Right cardiac atrium (tissue), 5 donors: Measurements from ENCODE around the gene LRFN4. TPM values are rescaled to one million over a fixed set of nuclear protein-coding genes. Genes with fewer than 3 reads are reported as not detected.
A peak's percentile ranks its signal among the peaks of the same experiment; 100 is the strongest.

Source experiments
- ATAC-seq, 2 donors: fragments of 200-7000 bp; cut with Tn5 transposase; one replicate each; pipeline versions ENCODE4 v1.8.0 to v1.9.1; 2020; ENCODE audit warnings: moderate library complexity in 2 of 2, mild to moderate bottlenecking in 1 of 2
- DNase-seq, 3 donors: peaks; one replicate each; pipeline ENCODE4 v3.0.0-alpha.2; 2020
- H3K27ac ChIP-seq: one replicate; pipeline ENCODE4 v1.5.1; 2013; ENCODE audit warnings: mild to moderate bottlenecking, low read length, control low read depth, moderate library complexity
- H3K27me3 ChIP-seq: one replicate; pipeline ENCODE4 v1.6.1; 2013; ENCODE audit not compliant: control insufficient read depth, insufficient read depth
- H3K4me1 ChIP-seq: one replicate; pipeline ENCODE4 v1.6.1; 2013; ENCODE audit warnings: low read length; ENCODE audit not compliant: control insufficient read depth, insufficient read depth
- H3K4me3 ChIP-seq: one replicate; pipeline ENCODE4 v1.5.1; 2013; ENCODE audit warnings: low read length, control low read depth
- H3K9me3 ChIP-seq: one replicate; pipeline ENCODE4 v1.6.1; 2013; ENCODE audit warnings: low read length; ENCODE audit not compliant: control insufficient read depth
- WGBS: extraction: QIAGEN DNeasy Blood & Tissue Kit; methylation state at CpG from one replicate; pipeline ENCODE4 v1.1.7; 2013; 5-methylcytosine and 5-hydroxymethylcytosine counted together
- intact Hi-C, 4 donors: fragments of 100-400 bp; cut with DNase I; formaldehyde crosslinking; loops; one replicate each; pipeline versions ENCODE4 v1.11.0 to v1.14.0; 2022 to 2023
- polyA plus RNA-seq: library from polyadenylated mRNA; stranded (reverse); fragments of 200-250 nt; gene quantifications from one replicate; pipeline ENCODE4 v1.2.3, GENCODE V29; 2013
- total RNA-seq, 4 donors: library from RNA; stranded (reverse); fragmentation: NEBNext Ultra II Directional; extraction: Animal tissue kit (Norgen Biotek cat#: 25700); gene quantifications; one replicate each; pipeline ENCODE4 v1.2.1, GENCODE V29; 2021
- donor health status: healthy with polysubstance abuse.
- donor health status: DM: no; HTN: yes; CAD: no.
- donor health status: DM: no; HTN: no; CAD: no.
- donor health status: DM: no; HTN: yes; CAD: no; lungs with severe emphysema.
- donor health status: DM: yes; HTN: yes; CAD: no.

The LRFN4 gene
- total and polyA plus RNA-seq, 5 donors, result 10.8 to 14.6 (median 11.8) TPM

DNA sequence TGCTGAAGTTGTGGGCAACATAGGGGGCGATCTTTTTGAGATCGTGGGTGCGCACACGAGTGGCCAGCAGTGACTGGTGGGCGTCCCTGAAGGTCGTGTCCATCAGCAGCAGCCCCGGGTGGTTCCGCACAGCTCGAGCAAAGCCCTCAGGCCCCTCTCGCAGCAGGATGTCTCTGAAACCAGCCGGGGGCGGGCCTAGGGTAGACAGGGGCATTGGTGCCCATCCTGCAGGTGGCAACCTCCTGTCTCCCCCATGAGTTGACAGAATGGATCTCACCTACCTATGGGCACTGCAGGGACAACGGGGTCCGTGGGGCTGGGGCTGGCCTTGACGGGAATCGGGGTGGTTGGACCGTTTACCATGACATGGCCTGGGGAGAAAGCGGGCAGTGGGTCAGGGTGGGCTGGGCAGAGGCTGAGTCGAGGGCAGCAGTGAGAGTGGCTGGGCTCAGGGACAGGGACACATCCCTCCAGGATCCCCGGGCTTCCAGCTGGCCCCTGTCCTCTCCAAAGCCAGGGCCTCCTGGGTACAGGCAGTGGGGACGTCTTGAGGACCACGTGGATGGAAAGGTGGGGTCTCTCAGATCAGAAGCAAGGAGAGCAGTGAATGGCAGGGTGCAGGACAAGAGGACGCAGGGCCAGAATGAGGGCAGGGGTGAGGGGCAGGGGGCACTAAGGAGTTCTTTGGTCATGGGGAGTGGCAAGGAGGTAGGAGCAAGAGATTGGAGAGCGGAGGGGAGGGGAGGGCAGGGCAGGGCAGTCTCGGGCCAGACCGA, 4.2 kb upstream of the LRFN4 start:
- 87% methylated on average over 26 of the region's 26 CpGs for WGBS
- Histone ChIP-seq H3K27ac (no peak overlapping the region), H3K4me1 (peaks cover 3% of the 10 kb centered on the region), H3K27me3 (no peaks in the 10 kb centered on the region), H3K9me3 (no peaks in the 10 kb centered on the region), H3K4me3 (no peak overlapping the region)
- ATAC-seq (no peak), DNase-seq (peak in 2 of 3 donors; percentile 47 to 48)
- intact Hi-C loops, result no loop called here

DNA sequence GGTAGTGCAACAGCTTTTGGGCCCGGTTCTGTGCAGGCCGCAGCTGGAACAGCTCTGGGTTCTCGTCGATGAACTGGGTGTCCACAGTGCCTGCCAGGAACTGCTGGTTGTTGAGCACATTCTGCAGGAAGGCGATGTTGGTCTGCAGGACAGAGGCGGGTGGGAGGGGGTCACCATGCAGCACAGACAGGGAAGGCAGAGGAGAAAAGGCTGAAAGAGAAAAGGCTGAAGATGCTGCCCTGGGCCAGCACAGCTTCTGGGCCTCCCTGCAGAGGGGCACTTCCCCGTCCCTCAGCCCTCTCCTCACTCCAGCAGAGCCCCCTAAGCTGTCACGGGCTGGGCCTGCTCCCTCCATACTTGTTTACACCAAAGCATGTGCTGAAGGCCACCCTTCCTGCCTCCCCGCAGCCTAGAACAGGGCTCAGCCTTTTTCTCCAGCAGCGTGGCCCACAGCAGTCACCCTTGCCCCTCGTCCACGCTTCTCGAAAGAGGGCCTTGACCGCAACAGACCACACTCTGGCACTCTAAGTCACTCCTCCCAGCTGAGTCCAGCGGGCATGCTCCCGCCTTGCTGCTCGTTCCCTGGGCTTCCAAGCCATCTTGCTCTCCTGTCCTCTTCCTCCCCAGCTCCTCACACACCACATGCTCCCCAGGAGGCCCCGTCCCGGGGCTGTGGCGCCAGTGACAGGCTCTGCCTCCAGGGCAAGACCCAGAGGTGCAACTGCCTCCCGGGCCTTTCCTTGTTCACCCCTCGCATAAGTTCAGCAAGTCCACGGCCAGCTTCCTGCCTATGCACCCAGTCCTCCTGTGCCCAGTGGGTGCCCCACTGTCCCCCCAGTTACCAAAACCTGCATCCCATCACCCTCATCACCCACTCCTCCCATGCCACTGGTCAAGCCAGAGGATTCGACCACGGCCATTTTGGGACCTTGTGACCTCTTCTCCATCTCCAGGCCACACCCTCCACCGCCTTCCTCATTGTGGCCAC, 3.3 kb upstream of the LRFN4 start:
- H3K27me3 ChIP-seq, result no peaks in the 10 kb centered on the region
- DNase-seq, result peak in 1 of 3 donors; percentile 55
- H3K4me1 ChIP-seq, result peaks cover 3% of the 10 kb centered on the region
- WGBS, result 88% methylated on average over 26 of the region's 26 CpGs
- intact Hi-C loops, result no loop called here
- no peak overlapping the region for H3K4me3 ChIP-seq
- no peak overlapping the region for H3K27ac ChIP-seq
- no peak for ATAC-seq
- no peaks in the 10 kb centered on the region for H3K9me3 ChIP-seq

DNA sequence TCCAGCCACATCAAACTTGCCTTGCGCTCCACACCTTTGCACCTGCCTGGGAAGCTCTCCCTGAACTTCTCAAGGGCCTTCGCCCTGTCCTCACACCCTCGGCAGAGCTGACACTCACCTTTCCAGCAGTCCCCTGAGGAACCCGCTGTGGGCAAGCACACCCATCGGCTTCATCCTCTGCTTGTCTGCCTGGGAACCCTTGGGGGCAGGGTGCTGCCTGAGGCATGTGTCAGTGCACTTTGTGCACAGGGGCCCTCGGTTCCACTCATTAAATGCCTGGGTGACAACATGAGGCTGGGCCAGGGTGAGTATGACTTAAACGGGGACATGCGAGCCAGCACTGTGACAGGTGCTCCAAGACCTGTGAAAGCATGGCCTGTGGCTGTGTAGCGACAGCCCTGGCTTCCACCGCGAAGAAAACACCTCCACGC, 2.6 kb upstream of the LRFN4 start:
- intact Hi-C loops, result no loop called here
- peak in 1 of 3 donors; percentile 31 for DNase-seq
- H3K4me3 ChIP-seq, result no peak overlapping the region
- peaks cover 3% of the 10 kb centered on the region for H3K4me1 ChIP-seq
- no peaks in the 10 kb centered on the region for H3K27me3 ChIP-seq
- H3K9me3 ChIP-seq, result no peaks in the 10 kb centered on the region
- no peak for ATAC-seq
- H3K27ac ChIP-seq, result no peak overlapping the region
- 91% methylated on average over 12 of the region's 12 CpGs for WGBS

DNA sequence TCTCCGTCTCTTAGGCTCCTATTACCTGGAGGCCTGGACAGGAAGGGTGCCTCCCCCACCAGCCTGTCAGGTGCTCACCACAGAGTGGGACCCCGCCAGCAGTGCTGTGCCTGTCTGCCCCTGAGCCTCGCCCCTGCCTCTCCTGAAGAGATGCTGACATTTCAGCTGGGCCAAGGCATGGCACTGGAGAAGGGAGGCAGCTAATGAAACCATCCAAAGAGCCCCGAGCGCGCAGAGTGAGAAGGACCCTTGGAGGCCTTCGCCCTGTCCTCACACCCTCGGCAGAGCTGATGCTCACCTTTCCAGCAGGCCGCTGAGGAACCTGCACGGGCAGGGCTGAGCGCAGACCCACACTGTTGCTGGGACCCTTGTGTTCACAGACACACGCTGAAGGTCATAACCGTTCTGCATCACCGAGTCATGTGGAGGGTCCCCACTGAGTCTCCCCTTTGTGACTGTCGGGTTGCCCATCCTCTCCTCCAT, 2.1 kb upstream of the LRFN4 start:
- ATAC-seq, result no peak
- no peaks in the 10 kb centered on the region for H3K9me3 ChIP-seq
- peak in 1 of 3 donors; percentile 49 for DNase-seq
- intact Hi-C loops, result no loop called here
- no peak overlapping the region for H3K4me3 ChIP-seq
- no peak overlapping the region for H3K27ac ChIP-seq
- WGBS, result 95% methylated on average over 15 of the region's 15 CpGs
- peaks cover 3% of the 10 kb centered on the region for H3K4me1 ChIP-seq
- no peaks in the 10 kb centered on the region for H3K27me3 ChIP-seq

DNA sequence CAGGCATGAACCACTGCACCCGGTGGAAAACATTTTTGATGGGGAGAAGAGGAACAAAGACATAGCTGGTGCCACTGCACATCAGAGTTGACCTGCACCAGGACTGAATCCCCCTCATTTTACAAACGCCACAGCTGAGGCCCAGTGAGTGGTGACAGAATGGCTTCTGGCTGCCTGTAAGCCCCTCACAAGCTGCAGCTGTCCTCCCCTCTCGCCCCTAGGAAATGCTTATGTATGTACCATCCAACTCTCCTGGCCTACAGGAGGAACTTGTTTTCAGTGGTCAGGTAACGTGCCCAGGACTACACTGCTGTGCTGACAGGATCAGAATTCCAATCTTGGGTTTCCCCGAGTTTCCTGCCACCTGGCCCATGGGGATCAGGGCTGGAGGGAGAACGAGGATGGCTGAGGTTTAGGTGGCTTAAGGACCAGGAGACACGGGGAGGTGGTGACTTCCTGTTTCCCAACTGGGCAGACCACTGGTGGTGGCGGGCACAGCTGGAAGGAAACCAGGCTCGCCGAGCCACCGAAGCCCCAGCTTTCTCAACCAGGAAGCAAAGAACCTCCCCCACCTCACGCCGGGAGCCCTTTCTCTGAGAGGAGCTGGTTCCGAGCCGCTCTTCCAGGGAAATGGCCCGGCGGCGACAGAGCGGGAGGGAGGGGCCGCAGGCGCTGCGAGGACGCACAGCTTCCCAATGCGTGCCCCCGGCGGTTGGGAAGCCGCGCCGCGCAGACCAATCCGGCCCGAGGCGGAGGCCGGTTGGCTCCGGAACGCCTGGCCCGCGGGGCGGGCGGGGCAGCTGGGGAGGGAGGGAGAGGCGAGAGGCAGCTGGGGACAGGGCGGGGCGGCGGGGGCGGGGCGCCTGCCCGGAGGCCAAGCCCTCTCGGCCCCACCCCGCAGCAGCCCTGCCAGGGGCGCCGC, 1.0 kb upstream of the LRFN4 start:
- Histone ChIP-seq H3K27ac (peak overlapping the region; percentile 91), H3K9me3 (no peaks in the 10 kb centered on the region), H3K4me3 (peak overlapping the region; percentile 37), H3K4me1 (peaks cover 3% of the 10 kb centered on the region), H3K27me3 (no peaks in the 10 kb centered on the region)
- peak; percentile 97 to 99 (median 99) for DNase-seq
- WGBS, result 4% methylated on average over 48 of the region's 51 CpGs
- intact Hi-C loops, result no loop called here
- ATAC-seq, result peak; percentile 93 to 94

DNA sequence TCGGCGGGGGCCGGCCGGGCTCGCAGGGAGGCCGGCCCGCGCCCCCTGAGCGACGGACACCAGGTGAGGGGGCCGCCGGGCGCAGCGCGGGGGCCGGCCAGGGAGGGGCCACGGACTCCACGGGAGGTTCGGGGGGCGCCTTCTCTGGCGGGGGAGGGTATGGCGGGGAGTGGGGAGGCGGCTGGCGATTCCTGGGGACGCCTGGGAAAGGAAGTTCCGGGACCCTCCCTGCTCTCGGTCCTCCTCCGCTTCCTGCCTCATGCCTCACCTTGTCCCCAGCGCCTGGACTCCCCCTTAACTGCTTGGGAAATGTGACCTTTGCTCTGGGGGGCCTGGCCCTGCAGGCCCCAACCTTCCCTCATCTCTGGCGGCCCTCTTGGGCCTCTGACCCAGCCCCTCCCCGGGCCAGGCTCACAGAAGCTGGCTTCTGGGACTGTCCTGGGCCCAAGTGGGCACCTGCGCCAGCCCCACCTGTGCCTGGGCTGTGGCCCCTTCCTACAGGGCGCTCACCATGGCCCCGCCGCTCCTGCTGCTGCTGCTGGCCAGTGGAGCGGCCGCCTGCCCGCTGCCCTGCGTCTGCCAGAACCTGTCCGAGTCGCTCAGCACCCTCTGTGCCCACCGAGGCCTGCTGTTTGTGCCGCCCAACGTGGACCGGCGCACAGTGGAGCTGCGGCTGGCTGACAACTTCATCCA, 516 bp downstream of the LRFN4 start:
- WGBS, result 43% methylated on average over 47 of the region's 47 CpGs
- ATAC-seq, result no peak
- intact Hi-C loops, result no loop called here

DNA sequence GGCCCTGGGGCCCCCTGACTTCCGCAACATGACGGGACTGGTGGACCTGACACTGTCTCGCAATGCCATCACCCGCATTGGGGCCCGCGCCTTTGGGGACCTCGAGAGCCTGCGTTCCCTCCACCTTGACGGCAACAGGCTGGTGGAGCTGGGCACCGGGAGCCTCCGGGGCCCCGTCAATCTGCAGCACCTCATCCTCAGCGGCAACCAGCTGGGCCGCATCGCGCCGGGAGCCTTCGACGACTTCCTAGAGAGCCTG, 992 bp downstream of the LRFN4 start:
- H3K4me3 ChIP-seq, result no peak overlapping the region
- H3K9me3 ChIP-seq, result no peaks in the 10 kb centered on the region
- WGBS, result 97% methylated on average over 19 of the region's 19 CpGs
- DNase-seq (peak in 1 of 3 donors; percentile 55), ATAC-seq (no peak)
- H3K4me1 ChIP-seq, result peaks cover 3% of the 10 kb centered on the region
- H3K27me3 ChIP-seq, result no peaks in the 10 kb centered on the region
- intact Hi-C loops, result no loop called here
- no peak overlapping the region for H3K27ac ChIP-seq

More for the DNA sequence above, 516 bp downstream of the LRFN4 start:
- H3K27me3 ChIP-seq, result no peaks in the 10 kb centered on the region
- H3K27ac ChIP-seq, result no peak overlapping the region
- peak overlapping the region; percentile 37 for H3K4me3 ChIP-seq
- H3K9me3 ChIP-seq, result no peaks in the 10 kb centered on the region
- DNase-seq, result peak in 2 of 3 donors; percentile 61 to 65
- peaks cover 3% of the 10 kb centered on the region for H3K4me1 ChIP-seq

DNA sequence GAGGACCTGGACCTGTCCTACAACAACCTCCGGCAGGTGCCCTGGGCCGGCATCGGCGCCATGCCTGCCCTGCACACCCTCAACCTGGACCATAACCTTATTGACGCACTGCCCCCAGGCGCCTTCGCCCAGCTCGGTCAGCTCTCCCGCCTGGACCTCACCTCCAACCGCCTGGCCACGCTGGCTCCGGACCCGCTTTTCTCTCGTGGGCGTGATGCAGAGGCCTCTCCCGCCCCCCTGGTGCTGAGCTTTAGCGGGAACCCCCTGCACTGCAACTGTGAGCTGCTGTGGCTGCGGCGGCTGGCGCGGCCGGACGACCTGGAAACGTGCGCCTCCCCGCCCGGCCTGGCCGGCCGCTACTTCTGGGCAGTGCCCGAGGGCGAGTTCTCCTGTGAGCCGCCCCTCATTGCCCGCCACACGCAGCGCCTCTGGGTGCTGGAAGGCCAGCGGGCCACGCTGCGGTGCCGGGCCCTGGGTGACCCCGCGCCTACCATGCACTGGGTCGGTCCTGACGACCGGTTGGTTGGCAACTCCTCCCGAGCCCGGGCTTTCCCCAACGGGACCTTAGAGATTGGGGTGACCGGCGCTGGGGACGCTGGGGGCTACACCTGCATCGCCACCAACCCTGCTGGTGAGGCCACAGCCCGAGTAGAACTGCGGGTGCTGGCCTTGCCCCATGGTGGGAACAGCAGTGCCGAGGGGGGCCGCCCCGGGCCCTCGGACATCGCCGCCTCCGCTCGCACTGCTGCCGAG, 1.5 kb downstream of the LRFN4 start:
- WGBS, result 95% methylated on average over 62 of the region's 62 CpGs
- no peaks in the 10 kb centered on the region for H3K9me3 ChIP-seq
- ATAC-seq (no peak), DNase-seq (peak in 2 of 3 donors; percentile 71 to 72)
- H3K27ac ChIP-seq, result no peak overlapping the region
- no peak overlapping the region for H3K4me3 ChIP-seq
- intact Hi-C loops, result no loop called here
- no peaks in the 10 kb centered on the region for H3K27me3 ChIP-seq
- peaks cover 3% of the 10 kb centered on the region for H3K4me1 ChIP-seq

DNA sequence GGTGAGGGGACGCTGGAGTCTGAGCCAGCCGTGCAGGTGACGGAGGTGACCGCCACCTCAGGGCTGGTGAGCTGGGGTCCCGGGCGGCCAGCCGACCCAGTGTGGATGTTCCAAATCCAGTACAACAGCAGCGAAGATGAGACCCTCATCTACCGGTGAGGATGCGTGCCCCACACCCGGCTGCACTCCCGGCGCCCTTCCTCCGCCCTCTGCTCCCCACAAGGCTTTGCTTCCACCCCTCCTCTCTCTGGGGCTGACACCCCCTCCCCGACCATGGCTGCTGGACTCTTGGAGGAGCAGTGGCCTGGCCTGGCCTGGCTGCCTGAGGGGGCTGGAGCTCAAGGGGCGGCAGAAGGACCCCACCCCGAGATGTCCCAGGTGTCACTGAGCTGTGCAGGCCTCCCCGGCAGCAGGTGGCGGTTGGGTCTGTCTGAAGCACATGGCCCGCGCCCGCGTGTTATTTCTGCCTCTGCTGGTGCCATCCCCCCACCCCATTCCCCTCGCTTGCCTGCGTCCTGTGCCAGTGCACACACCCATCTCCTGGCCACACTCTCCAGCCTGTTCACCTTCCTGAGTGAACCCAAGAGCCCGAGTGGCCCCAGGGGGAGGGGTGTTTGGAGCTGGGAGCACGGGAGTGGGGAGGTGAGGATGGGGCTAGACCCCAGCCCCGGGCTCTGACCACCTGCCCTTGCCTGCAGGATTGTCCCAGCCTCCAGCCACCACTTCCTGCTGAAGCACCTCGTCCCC, 2.2 kb downstream of the LRFN4 start:
- H3K27me3 ChIP-seq, result no peaks in the 10 kb centered on the region
- DNase-seq (peak in 2 of 3 donors; percentile 55), ATAC-seq (no peak)
- H3K4me1 ChIP-seq, result peaks cover 3% of the 10 kb centered on the region
- H3K4me3 ChIP-seq, result no peak overlapping the region
- WGBS, result 88% methylated on average over 29 of the region's 29 CpGs
- intact Hi-C loops, result no loop called here
- H3K27ac ChIP-seq, result no peak overlapping the region
- no peaks in the 10 kb centered on the region for H3K9me3 ChIP-seq
